ENCODE data around the gene FHAD1. TPM values are rescaled to one million over a fixed set of nuclear protein-coding genes. Genes with fewer than 3 reads are reported as not detected.
A peak's percentile ranks its signal among the peaks of the same experiment; 100 is the strongest.

The FHAD1 gene
- polyA plus RNA-seq, 3 donors = 0.67 to 0.69 TPM; not detected in 1

- H3K9me3 Mint-ChIP-seq = peaks cover 4 to 18% (median 11%) of the 10 kb centered on the region in 7 donors
- no peaks in the 10 kb centered on the region for H3K4me1 ChIP-seq (ENCODE audit: control insufficient read depth in 1 of 2, insufficient read depth in 2 of 2, low read length in 2 of 2)
- no peaks in the 10 kb centered on the region for H3K4me1 Mint-ChIP-seq
- H3K9ac ChIP-seq (ENCODE audit: insufficient read depth, low read length, poor library complexity, severe bottlenecking) = no peak overlapping the region
- H3K27ac ChIP-seq (ENCODE audit: low read depth in 1 of 2, low read length in 2 of 2) = no peak overlapping the region
- peaks cover 5% of the 10 kb centered on the region in 3 donors for H3K27me3 Mint-ChIP-seq (ENCODE audit: low read depth in 3 of 3)
- H4K20me1 ChIP-seq (ENCODE audit: insufficient read depth, low read length) = no peaks in the 10 kb centered on the region
- TF ChIP-seq, protein P1, sequence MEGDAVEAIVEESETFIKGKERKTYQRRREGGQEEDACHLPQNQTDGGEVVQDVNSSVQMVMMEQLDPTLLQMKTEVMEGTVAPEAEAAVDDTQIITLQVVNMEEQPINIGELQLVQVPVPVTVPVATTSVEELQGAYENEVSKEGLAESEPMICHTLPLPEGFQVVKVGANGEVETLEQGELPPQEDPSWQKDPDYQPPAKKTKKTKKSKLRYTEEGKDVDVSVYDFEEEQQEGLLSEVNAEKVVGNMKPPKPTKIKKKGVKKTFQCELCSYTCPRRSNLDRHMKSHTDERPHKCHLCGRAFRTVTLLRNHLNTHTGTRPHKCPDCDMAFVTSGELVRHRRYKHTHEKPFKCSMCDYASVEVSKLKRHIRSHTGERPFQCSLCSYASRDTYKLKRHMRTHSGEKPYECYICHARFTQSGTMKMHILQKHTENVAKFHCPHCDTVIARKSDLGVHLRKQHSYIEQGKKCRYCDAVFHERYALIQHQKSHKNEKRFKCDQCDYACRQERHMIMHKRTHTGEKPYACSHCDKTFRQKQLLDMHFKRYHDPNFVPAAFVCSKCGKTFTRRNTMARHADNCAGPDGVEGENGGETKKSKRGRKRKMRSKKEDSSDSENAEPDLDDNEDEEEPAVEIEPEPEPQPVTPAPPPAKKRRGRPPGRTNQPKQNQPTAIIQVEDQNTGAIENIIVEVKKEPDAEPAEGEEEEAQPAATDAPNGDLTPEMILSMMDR (IDR thresholded peaks at IDR 0.05) = no peak
- H3K9me3 ChIP-seq (replicated peaks in 1 of 2; ENCODE audit: control insufficient read depth in 1 of 2, insufficient read depth in 1 of 2, low read length in 2 of 2) = peaks cover 5 to 12% of the 10 kb centered on the region in 2 donors
- H3K4me3 ChIP-seq (replicated peaks in 1 of 3; ENCODE audit: low read depth in 2 of 3, low read length in 3 of 3) = no peak overlapping the region
- no peaks in the 10 kb centered on the region for H3K36me3 Mint-ChIP-seq
- intact Hi-C loops (cut with micrococcal nuclease) = no loop called here
- no peak overlapping the region for H3K4me3 Mint-ChIP-seq
- no peak for DNase-seq
- H3K36me3 ChIP-seq (replicated peaks in 1 of 2; ENCODE audit: control insufficient read depth in 1 of 2, insufficient read depth in 2 of 2, low read length in 2 of 2) = no peaks in the 10 kb centered on the region
- WGBS (ENCODE audit: insufficient coverage) = 97% methylated on average over 6 of the region's 13 CpGs
- H3K27ac Mint-ChIP-seq = no peak overlapping the region
- no peaks in the 10 kb centered on the region for H3K27me3 ChIP-seq (ENCODE audit: control insufficient read depth in 2 of 2, insufficient read depth in 2 of 2, low read length in 2 of 2)
- H2AFZ ChIP-seq (ENCODE audit: insufficient read depth, low read depth, low read length, poor library complexity, severe bottlenecking) = no peak overlapping the region
- no peak overlapping the region for H3K4me2 ChIP-seq (replicated peaks; ENCODE audit: extremely low read depth, low read length, poor library complexity, severe bottlenecking)
- no peaks in the 10 kb centered on the region for H3K79me2 ChIP-seq (ENCODE audit: insufficient read depth, low read length)
Measured at GRCh38 chr1:15311122-15311822, 64.2 kb downstream of the FHAD1 start.

DNA sequence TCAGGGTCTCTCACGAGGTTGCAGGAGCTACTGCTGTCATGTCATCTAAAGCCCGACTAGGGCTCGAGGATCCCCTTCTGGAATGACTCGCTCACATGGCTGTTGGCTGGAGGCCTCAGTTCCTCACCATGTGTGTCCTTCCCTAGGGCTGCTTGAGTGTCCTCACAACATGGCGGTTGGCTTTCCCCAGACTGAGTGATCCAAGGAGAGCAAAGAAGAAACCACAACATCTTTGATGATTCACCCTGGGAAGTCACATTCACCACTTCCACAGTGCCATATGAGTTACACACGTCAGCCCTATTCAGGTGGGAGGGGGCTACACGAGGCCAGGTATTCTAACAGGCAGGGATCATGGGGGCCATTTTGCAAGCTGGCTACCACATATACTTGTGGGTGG, 64.9 kb downstream of the FHAD1 start:
- H3K27me3 Mint-ChIP-seq (ENCODE audit: low read depth in 3 of 3) = peaks cover 5% of the 10 kb centered on the region in 3 donors
- H3K4me3 Mint-ChIP-seq = no peak overlapping the region

More for the DNA sequence above, 64.9 kb downstream of the FHAD1 start:
- Histone ChIP-seq H4K20me1 (ENCODE audit: insufficient read depth, low read length) (no peaks in the 10 kb centered on the region), H3K36me3 (replicated peaks in 1 of 2; ENCODE audit: control insufficient read depth in 1 of 2, insufficient read depth in 2 of 2, low read length in 2 of 2) (no peaks in the 10 kb centered on the region), H3K4me2 (replicated peaks; ENCODE audit: extremely low read depth, low read length, poor library complexity, severe bottlenecking) (no peak overlapping the region), H3K4me3 (replicated peaks in 1 of 3; ENCODE audit: low read depth in 2 of 3, low read length in 3 of 3) (no peak overlapping the region), H3K9ac (ENCODE audit: insufficient read depth, low read length, poor library complexity, severe bottlenecking) (no peak overlapping the region), H3K27ac (ENCODE audit: low read depth in 1 of 2, low read length in 2 of 2) (no peak overlapping the region), H3K79me2 (ENCODE audit: insufficient read depth, low read length) (no peaks in the 10 kb centered on the region), H3K27me3 (ENCODE audit: control insufficient read depth in 2 of 2, insufficient read depth in 2 of 2, low read length in 2 of 2) (no peaks in the 10 kb centered on the region), H3K9me3 (replicated peaks in 1 of 2; ENCODE audit: control insufficient read depth in 1 of 2, insufficient read depth in 1 of 2, low read length in 2 of 2) (peaks cover 5 to 12% of the 10 kb centered on the region in 2 donors), H3K4me1 (ENCODE audit: control insufficient read depth in 1 of 2, insufficient read depth in 2 of 2, low read length in 2 of 2) (no peaks in the 10 kb centered on the region), H2AFZ (ENCODE audit: insufficient read depth, low read depth, low read length, poor library complexity, severe bottlenecking) (no peak overlapping the region)
- peak overlapping the region in 1 of 7 donors; percentile 40 for H3K27ac Mint-ChIP-seq
- H3K4me1 Mint-ChIP-seq = no peaks in the 10 kb centered on the region
- peaks cover 4 to 15% (median 10%) of the 10 kb centered on the region in 7 donors for H3K9me3 Mint-ChIP-seq
- TF ChIP-seq, protein P1 (IDR thresholded peaks at IDR 0.05) = no peak
- H3K36me3 Mint-ChIP-seq = no peaks in the 10 kb centered on the region
- intact Hi-C loops (cut with micrococcal nuclease) = no loop called here
- 97% methylated on average over 5 of the region's 7 CpGs for whole genome bisulfite sequencing (ENCODE audit: insufficient coverage)
- peak in 1 of 3 donors; percentile 58 for DNase-seq
